ENCODE data around the gene TM4SF18.

DNA sequence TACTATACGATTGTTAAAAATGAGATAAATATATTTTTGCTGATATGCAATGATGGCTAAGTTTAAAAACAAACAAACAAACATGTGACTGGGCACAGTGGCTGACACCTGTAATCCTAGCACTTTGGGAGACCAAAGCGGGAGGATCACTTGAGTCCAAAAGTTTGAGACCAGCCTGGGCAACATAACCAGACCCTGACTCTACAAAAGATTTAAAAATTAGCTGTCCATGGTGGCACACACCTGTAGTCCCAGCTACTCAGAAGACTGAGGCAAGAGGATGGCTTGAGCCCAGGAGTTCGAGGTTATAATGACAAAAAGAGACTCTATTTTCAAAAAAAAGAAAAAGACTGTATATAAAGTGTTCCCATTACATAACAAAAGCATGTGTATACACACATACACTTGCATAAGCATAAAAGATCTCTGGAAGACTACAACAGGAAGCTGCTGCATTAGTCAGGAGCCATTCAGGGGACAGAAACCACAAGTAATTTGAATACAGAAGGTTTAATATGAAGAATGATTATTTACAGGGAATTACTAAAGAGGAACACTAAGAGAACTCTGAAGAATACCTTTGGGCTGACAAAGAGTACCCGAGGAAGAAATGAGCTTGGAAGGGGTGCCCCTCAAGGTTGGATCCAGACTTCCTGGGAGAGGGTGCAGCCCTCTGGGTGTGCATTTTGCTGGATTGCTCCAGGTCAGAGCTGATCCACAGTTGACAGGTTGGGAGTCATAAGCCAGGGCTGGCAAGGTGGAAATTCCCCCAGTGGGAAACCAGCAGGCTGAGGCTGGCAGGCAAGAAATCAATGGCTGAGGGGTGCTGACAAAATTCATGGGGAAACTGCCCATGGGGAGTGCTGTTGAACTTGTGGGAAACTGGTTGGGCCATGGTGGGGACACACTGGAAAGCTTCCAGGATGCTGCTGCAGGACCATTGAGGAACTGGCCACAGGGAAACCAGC lies 9.3 kb upstream of the TM4SF18 start:
- TF ChIP-seq, protein P1, sequence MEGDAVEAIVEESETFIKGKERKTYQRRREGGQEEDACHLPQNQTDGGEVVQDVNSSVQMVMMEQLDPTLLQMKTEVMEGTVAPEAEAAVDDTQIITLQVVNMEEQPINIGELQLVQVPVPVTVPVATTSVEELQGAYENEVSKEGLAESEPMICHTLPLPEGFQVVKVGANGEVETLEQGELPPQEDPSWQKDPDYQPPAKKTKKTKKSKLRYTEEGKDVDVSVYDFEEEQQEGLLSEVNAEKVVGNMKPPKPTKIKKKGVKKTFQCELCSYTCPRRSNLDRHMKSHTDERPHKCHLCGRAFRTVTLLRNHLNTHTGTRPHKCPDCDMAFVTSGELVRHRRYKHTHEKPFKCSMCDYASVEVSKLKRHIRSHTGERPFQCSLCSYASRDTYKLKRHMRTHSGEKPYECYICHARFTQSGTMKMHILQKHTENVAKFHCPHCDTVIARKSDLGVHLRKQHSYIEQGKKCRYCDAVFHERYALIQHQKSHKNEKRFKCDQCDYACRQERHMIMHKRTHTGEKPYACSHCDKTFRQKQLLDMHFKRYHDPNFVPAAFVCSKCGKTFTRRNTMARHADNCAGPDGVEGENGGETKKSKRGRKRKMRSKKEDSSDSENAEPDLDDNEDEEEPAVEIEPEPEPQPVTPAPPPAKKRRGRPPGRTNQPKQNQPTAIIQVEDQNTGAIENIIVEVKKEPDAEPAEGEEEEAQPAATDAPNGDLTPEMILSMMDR (conservative IDR thresholded peaks at IDR 0.05; ENCODE audit: low read length) = no peak
- no peak for TF ChIP-seq EZH2phosphoT487 (IDR thresholded peaks at IDR 0.05; ENCODE audit: borderline replicate concordance, low read depth, low read length)
